Stimulated activated CD4-positive, alpha-beta T cell treated with anti-CD3 and anti-CD28 coated beads, Interleukin-1b, Interleukin-23, amount 100 ng/mL, for 4 hours (primary cell): ENCODE measurements around the gene NAV1.
"Not testable (repeated sequence)": the region's sequence is repeated elsewhere in the genome, so short reads cannot be mapped to it uniquely, and the experiment has no call there.

Experiments
- DNase-seq, 2 donors: peaks; one replicate each; pipeline ENCODE4 v3.0.0-alpha.2; 2020; ENCODE audit warnings: low read depth in 2 of 2

The NAV1 gene

GRCh38 chr1:201504799-201505502 lies 34.0 kb upstream of the NAV1 start:
- no peak for DNase-seq

GRCh38 chr1:201505503-201505890 lies 33.4 kb upstream of the NAV1 start:
- no peak for DNase-seq

GRCh38 chr1:201506092-201506491 lies 32.8 kb upstream of the NAV1 start:
- DNase-seq, result no peak

GRCh38 chr1:201506557-201507359 lies 32.2 kb upstream of the NAV1 start, which contains the start of gene CSRP1:
TSS of gene CSRP1 (minus strand) at chr1:201507123. CDS start at chr1:201496303, 10,820 bp downstream.
- peak; percentile 68 to 73 for DNase-seq

- no peak for DNase-seq
These were observed 31.6 kb upstream of the NAV1 start for GRCh38 chr1:201507360-201507675.

GRCh38 chr1:201508809-201509208 lies 30.1 kb upstream of the NAV1 start:
- no peak for DNase-seq

GRCh38 chr1:201509601-201510374 lies 29.1 kb upstream of the NAV1 start:
- DNase-seq, result no peak

GRCh38 chr1:201510734-201511133 lies 28.2 kb upstream of the NAV1 start:
- no peak for DNase-seq

GRCh38 chr1:201511396-201511940 lies 27.5 kb upstream of the NAV1 start:
- no peak for DNase-seq

- DNase-seq, result no peak
These were observed 26.9 kb upstream of the NAV1 start for GRCh38 chr1:201511941-201512539.

GRCh38 chr1:201513498-201514243 lies 25.3 kb upstream of the NAV1 start:
- DNase-seq, result no peak

GRCh38 chr1:201514466-201514865 lies 24.5 kb upstream of the NAV1 start:
- DNase-seq, result no peak

GRCh38 chr1:201515062-201515750 lies 23.7 kb upstream of the NAV1 start:
- DNase-seq, result no peak

GRCh38 chr1:201515895-201516294 lies 23.0 kb upstream of the NAV1 start:
- no peak for DNase-seq

- no peak for DNase-seq
These were observed 22.3 kb upstream of the NAV1 start for GRCh38 chr1:201516511-201517127.

- no peak for DNase-seq
These were observed 21.3 kb upstream of the NAV1 start for GRCh38 chr1:201517631-201518030.

- DNase-seq, result no peak
These were observed 20.9 kb upstream of the NAV1 start for GRCh38 chr1:201518071-201518470.

GRCh38 chr1:201520046-201520575 lies 18.8 kb upstream of the NAV1 start:
- not testable (repeated sequence) for DNase-seq

- DNase-seq, result no peak
These were observed 13.6 kb upstream of the NAV1 start for GRCh38 chr1:201525193-201525778.
